DMS153 treated with DMSO at 0.1 percent for 48 hours (cell line): ENCODE measurements around the gene MAPK8IP2.
"Not testable (repeated sequence)": the region's sequence is repeated elsewhere in the genome, so short reads cannot be mapped to it uniquely, and the experiment has no call there.

Source experiments
- DNase-seq: peaks from one replicate; lab custom pipeline; 2025; ENCODE audit not compliant: unreplicated experiment; lab: John Stamatoyannopoulos, UW

MAPK8IP2 gene

GRCh38 chr22:50633771-50634170, 33.2 kb downstream of the MAPK8IP2 start:
- DNase-seq = no peak

- no peak for DNase-seq
Measured at GRCh38 chr22:50635591-50635990, 35.0 kb downstream of the MAPK8IP2 start.

GRCh38 chr22:50640296-50640695, 39.7 kb downstream of the MAPK8IP2 start:
- not testable (repeated sequence) for DNase-seq

GRCh38 chr22:50640857-50641647, 40.5 kb downstream of the MAPK8IP2 start:
- no peak for DNase-seq

GRCh38 chr22:50641696-50642607, 41.4 kb downstream of the MAPK8IP2 start:
- DNase-seq = no peak

GRCh38 chr22:50643021-50643820, 42.6 kb downstream of the MAPK8IP2 start:
- DNase-seq = not testable (repeated sequence)

GRCh38 chr22:50643821-50644101, 43.2 kb downstream of the MAPK8IP2 start:
- not testable (repeated sequence) for DNase-seq

GRCh38 chr22:50653256-50653655, 52.7 kb downstream of the MAPK8IP2 start:
- no peak for DNase-seq

- not testable (repeated sequence) for DNase-seq
Measured at GRCh38 chr22:50654664-50655063, 54.1 kb downstream of the MAPK8IP2 start.

- DNase-seq = no peak
Measured at GRCh38 chr22:50656122-50657070, 55.8 kb downstream of the MAPK8IP2 start.

- DNase-seq = no peak
Measured at GRCh38 chr22:50657925-50658324, 57.3 kb downstream of the MAPK8IP2 start.

GRCh38 chr22:50659711-50660110, 59.1 kb downstream of the MAPK8IP2 start:
- not testable (repeated sequence) for DNase-seq

GRCh38 chr22:50660306-50660705, 59.7 kb downstream of the MAPK8IP2 start:
- no peak for DNase-seq
